Measurements from ENCODE around the gene GRIA4.

- TF ChIP-seq CTCF (IDR thresholded peaks at IDR 0.05; ENCODE audit: poor library complexity, severe bottlenecking) (no peak), EZH2 (IDR thresholded peaks at IDR 0.05; ENCODE audit: borderline replicate concordance, insufficient read depth, low read length, poor library complexity, severe bottlenecking) (no peak)
Observed at GRCh38 chr11:105821781-105822180, 211.9 kb downstream of the GRIA4 start.

Measured in neural cell (in vitro differentiated cells).